WTC11 (cell line): ENCODE measurements around the gene CACNA1H. TPM values are rescaled to one million over a fixed set of nuclear protein-coding genes. Genes with fewer than 3 reads are reported as not detected.
"Not testable (repeated sequence)": the region's sequence is repeated elsewhere in the genome, so short reads cannot be mapped to it uniquely, and the experiment has no call there.

Source experiments
- ATAC-seq: fragments of 200-7000 bp; cut with Tn5 transposase; 2 replicates; pipeline ENCODE4 v1.10.0; 2021; ENCODE audit warnings: mild to moderate bottlenecking, moderate library complexity
- CTCF ChIA-PET: fragments of 300-600 bp; sonication (Branson Sonifier 250); formaldehyde crosslinking; loops from one replicate; lab custom pipeline; 2021; ENCODE audit warnings: antibody characterized with exemption; lab: Charles Lee
- POLR2A ChIA-PET: fragments of 350-600 bp; sonication (Branson Sonifier 250); formaldehyde crosslinking; loops from one replicate; lab custom pipeline; 2021; ENCODE audit warnings: antibody characterized with exemption; lab: Charles Lee
- DNase-seq: peaks from one replicate; pipeline ENCODE4 v3.0.0; 2021; ENCODE audit warnings: low spot score
- H3K27ac Mint-ChIP-seq: 2 replicates; pipeline ENCODE4 v1.8.0; 2021; ENCODE audit warnings: mixed read lengths
- H3K27me3 Mint-ChIP-seq: 2 replicates; pipeline ENCODE4 v1.8.0; 2021; ENCODE audit warnings: low read depth, mild to moderate bottlenecking, moderate library complexity, mixed read lengths
- H3K36me3 Mint-ChIP-seq: 2 replicates; pipeline ENCODE4 v1.8.0; 2021; ENCODE audit warnings: mixed read lengths
- H3K4me1 Mint-ChIP-seq: 2 replicates; pipeline ENCODE4 v1.8.0; 2022; ENCODE audit warnings: mixed read lengths
- H3K4me3 Mint-ChIP-seq: 2 replicates; pipeline ENCODE4 v1.8.0; 2021; ENCODE audit warnings: mild to moderate bottlenecking, moderate library complexity, mixed read lengths
- H3K9me3 Mint-ChIP-seq: 2 replicates; pipeline ENCODE4 v1.8.0; 2021; ENCODE audit warnings: mixed read lengths
- ELF4 ChIP-seq: sonication (generic); formaldehyde crosslinking; IDR thresholded peaks from 2 replicates; pipeline ENCODE4 v1.8.1; 2022; ENCODE audit warnings: low read depth, mild to moderate bottlenecking, moderate library complexity, missing genetic modification reagents
- GABPB1 ChIP-seq: sonication (generic); formaldehyde crosslinking; IDR thresholded peaks from 2 replicates; pipeline ENCODE4 v1.8.1; 2023; ENCODE audit warnings: mild to moderate bottlenecking, missing genetic modification reagents
- IRF2 ChIP-seq: sonication (generic); formaldehyde crosslinking; IDR thresholded peaks from 2 replicates; pipeline ENCODE4 v1.8.0; 2022; ENCODE audit warnings: low read depth, missing genetic modification reagents, borderline replicate concordance
- NFYB ChIP-seq: sonication (generic); formaldehyde crosslinking; conservative IDR thresholded peaks from 2 replicates; pipeline ENCODE4 v1.8.0; 2022; ENCODE audit warnings: low read depth, missing genetic modification reagents
- TEAD4 ChIP-seq: sonication (generic); formaldehyde crosslinking; IDR thresholded peaks from 2 replicates; pipeline ENCODE4 v1.8.0; 2022; ENCODE audit warnings: mild to moderate bottlenecking, missing genetic modification reagents
- USF1 ChIP-seq: sonication (generic); formaldehyde crosslinking; IDR thresholded peaks from 2 replicates; pipeline ENCODE4 v1.8.0; 2022; ENCODE audit warnings: mild to moderate bottlenecking, missing genetic modification reagents
- USF2 ChIP-seq: sonication (generic); formaldehyde crosslinking; IDR thresholded peaks from 2 replicates; pipeline ENCODE4 v1.8.1; 2023; ENCODE audit warnings: mild to moderate bottlenecking, missing genetic modification reagents, moderate library complexity
- ZNF219 ChIP-seq: sonication (generic); formaldehyde crosslinking; IDR thresholded peaks from 2 replicates; pipeline ENCODE4 v1.8.0; 2023; ENCODE audit warnings: missing genetic modification reagents, mild to moderate bottlenecking, borderline replicate concordance
- ZNF317 ChIP-seq: sonication (generic); formaldehyde crosslinking; IDR thresholded peaks from 2 replicates; pipeline ENCODE4 v1.8.1; 2023; ENCODE audit warnings: low read depth, mild to moderate bottlenecking, moderate library complexity, missing genetic modification reagents, borderline replicate concordance
- total RNA-seq: library from RNA; stranded (reverse); gene quantifications from 3 replicates; pipeline ENCODE4 v1.2.3, GENCODE V29; 2021
- TF ChIP-seq, protein P1 (sequence below): sonication (generic); formaldehyde crosslinking; IDR thresholded peaks from 2 replicates; pipeline ENCODE4 v1.8.0; 2022; ENCODE audit warnings: missing genetic modification reagents
- TF ChIP-seq, protein P2 (sequence below): fragments of 250-450 bp; sonication (Bioruptor Pico); IDR thresholded peaks from 2 replicates; pipeline ENCODE4 v1.8.0; 2021; ENCODE audit warnings: mild to moderate bottlenecking
- TF ChIP-seq, protein P3 (sequence below): fragments of 250-450 bp; sonication (Bioruptor Pico); IDR thresholded peaks from 2 replicates; pipeline ENCODE4 v1.9.0; 2021; ENCODE audit warnings: mild to moderate bottlenecking, borderline replicate concordance

CACNA1H gene
- total RNA-seq, 1 experiment from 2014 or later = 38.0 TPM

- ATAC-seq, CTCF ChIA-PET, DNase-seq, H3K36me3 Mint-ChIP-seq, POLR2A ChIA-PET, H3K4me3 Mint-ChIP-seq, H3K4me1 Mint-ChIP-seq, H3K27ac Mint-ChIP-seq, H3K9me3 Mint-ChIP-seq: not testable (repeated sequence)
- peaks cover 25% of the 10 kb centered on the region for H3K27me3 Mint-ChIP-seq
These were observed 103.5 kb downstream of the CACNA1H start for GRCh38 chr16:1256296-1256873.

DNA sequence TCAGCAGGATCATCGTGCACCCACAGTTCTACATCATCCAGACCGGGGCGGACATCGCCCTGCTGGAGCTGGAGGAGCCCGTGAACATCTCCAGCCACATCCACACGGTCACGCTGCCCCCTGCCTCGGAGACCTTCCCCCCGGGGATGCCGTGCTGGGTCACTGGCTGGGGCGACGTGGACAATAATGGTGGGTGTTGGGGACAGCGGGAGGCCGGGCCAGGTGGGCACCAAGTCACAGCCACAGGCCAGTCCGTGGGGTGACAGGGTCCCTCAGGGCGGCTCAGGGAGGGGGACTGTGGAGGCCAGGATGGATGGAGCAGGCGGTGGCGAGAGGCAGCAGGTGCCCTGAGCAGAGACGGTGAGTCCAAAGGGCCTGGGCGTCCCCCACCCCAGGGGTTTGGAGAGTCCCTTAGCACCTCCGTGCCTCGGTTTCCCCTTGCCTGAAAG, 104.0 kb downstream of the CACNA1H start:
- ATAC-seq = no peak
- CTCF ChIA-PET = no interaction called here

More for the DNA sequence above, 104.0 kb downstream of the CACNA1H start:
- H3K4me3 Mint-ChIP-seq = no peak overlapping the region
- DNase-seq = no peak
- H3K4me1 Mint-ChIP-seq = peaks cover 5% of the 10 kb centered on the region
- POLR2A ChIA-PET = no interaction called here
- no peaks in the 10 kb centered on the region for H3K36me3 Mint-ChIP-seq
- TF ChIP-seq, protein P1, sequence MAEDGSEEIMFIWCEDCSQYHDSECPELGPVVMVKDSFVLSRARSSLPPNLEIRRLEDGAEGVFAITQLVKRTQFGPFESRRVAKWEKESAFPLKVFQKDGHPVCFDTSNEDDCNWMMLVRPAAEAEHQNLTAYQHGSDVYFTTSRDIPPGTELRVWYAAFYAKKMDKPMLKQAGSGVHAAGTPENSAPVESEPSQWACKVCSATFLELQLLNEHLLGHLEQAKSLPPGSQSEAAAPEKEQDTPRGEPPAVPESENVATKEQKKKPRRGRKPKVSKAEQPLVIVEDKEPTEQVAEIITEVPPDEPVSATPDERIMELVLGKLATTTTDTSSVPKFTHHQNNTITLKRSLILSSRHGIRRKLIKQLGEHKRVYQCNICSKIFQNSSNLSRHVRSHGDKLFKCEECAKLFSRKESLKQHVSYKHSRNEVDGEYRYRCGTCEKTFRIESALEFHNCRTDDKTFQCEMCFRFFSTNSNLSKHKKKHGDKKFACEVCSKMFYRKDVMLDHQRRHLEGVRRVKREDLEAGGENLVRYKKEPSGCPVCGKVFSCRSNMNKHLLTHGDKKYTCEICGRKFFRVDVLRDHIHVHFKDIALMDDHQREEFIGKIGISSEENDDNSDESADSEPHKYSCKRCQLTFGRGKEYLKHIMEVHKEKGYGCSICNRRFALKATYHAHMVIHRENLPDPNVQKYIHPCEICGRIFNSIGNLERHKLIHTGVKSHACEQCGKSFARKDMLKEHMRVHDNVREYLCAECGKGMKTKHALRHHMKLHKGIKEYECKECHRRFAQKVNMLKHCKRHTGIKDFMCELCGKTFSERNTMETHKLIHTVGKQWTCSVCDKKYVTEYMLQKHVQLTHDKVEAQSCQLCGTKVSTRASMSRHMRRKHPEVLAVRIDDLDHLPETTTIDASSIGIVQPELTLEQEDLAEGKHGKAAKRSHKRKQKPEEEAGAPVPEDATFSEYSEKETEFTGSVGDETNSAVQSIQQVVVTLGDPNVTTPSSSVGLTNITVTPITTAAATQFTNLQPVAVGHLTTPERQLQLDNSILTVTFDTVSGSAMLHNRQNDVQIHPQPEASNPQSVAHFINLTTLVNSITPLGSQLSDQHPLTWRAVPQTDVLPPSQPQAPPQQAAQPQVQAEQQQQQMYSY (CRISPR knock-in tag) = no peak
- no peak for TF ChIP-seq USF1 (CRISPR knock-in tag)
- no peak for TF ChIP-seq ZNF219 (CRISPR knock-in tag)
- TF ChIP-seq ZNF317 (CRISPR knock-in tag) = no peak
- TF ChIP-seq, protein P2, sequence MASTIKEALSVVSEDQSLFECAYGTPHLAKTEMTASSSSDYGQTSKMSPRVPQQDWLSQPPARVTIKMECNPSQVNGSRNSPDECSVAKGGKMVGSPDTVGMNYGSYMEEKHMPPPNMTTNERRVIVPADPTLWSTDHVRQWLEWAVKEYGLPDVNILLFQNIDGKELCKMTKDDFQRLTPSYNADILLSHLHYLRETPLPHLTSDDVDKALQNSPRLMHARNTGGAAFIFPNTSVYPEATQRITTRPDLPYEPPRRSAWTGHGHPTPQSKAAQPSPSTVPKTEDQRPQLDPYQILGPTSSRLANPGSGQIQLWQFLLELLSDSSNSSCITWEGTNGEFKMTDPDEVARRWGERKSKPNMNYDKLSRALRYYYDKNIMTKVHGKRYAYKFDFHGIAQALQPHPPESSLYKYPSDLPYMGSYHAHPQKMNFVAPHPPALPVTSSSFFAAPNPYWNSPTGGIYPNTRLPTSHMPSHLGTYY = no peak
- no peak for TF ChIP-seq TEAD4
- no peak for TF ChIP-seq ELF4 (CRISPR knock-in tag)
- TF ChIP-seq GABPB1 (CRISPR knock-in tag) = no peak
- TF ChIP-seq IRF2 (CRISPR knock-in tag) = no peak
- TF ChIP-seq NFYB (CRISPR knock-in tag) = no peak
- TF ChIP-seq USF2 (CRISPR knock-in tag) = no peak
- TF ChIP-seq, protein P3, sequence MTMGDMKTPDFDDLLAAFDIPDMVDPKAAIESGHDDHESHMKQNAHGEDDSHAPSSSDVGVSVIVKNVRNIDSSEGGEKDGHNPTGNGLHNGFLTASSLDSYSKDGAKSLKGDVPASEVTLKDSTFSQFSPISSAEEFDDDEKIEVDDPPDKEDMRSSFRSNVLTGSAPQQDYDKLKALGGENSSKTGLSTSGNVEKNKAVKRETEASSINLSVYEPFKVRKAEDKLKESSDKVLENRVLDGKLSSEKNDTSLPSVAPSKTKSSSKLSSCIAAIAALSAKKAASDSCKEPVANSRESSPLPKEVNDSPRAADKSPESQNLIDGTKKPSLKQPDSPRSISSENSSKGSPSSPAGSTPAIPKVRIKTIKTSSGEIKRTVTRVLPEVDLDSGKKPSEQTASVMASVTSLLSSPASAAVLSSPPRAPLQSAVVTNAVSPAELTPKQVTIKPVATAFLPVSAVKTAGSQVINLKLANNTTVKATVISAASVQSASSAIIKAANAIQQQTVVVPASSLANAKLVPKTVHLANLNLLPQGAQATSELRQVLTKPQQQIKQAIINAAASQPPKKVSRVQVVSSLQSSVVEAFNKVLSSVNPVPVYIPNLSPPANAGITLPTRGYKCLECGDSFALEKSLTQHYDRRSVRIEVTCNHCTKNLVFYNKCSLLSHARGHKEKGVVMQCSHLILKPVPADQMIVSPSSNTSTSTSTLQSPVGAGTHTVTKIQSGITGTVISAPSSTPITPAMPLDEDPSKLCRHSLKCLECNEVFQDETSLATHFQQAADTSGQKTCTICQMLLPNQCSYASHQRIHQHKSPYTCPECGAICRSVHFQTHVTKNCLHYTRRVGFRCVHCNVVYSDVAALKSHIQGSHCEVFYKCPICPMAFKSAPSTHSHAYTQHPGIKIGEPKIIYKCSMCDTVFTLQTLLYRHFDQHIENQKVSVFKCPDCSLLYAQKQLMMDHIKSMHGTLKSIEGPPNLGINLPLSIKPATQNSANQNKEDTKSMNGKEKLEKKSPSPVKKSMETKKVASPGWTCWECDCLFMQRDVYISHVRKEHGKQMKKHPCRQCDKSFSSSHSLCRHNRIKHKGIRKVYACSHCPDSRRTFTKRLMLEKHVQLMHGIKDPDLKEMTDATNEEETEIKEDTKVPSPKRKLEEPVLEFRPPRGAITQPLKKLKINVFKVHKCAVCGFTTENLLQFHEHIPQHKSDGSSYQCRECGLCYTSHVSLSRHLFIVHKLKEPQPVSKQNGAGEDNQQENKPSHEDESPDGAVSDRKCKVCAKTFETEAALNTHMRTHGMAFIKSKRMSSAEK (CRISPR knock-in tag) = no peak
- H3K9me3 Mint-ChIP-seq = no peaks in the 10 kb centered on the region
- H3K27me3 Mint-ChIP-seq = peaks cover 27% of the 10 kb centered on the region
- no peak overlapping the region for H3K27ac Mint-ChIP-seq
